Measurements from ENCODE around the gene WDR35.

Gene WDR35

DNA sequence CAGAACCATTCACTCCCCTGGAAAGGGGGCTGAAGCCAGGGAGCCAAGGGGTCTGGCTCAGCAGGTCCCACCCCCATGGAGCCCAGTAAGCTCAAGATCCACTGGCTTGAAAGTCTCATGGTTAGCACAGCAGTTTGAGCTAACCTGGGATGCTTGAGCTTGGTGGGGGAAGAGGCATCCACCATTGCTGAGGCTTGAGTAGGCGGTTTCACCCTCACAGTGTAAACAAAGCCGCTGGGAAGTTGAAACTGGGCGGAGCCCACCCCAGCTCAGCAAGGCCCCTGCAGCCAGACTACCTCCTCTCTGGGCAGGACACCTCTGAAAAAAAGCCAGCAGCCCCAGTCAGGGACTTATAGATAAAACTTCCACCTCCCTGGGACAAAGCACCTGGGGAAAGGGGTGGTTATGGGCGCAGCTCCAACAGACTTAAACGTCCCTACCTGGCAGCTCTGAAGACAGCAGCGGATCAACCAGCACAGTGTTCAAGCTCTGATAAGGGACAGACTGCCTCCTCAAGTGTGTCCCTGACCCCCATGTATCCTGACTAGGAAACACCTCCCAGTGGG lies 73.4 kb downstream of the WDR35 start:
- WGBS, 2 experiments: 79 to 80% methylated on average over 6 of the region's 6 CpGs
- Histone ChIP-seq H3K9me3 (ENCODE audit: control insufficient read depth, low read length) (no peaks in the 10 kb centered on the region), H3K4me3 (ENCODE audit: insufficient read depth, low read depth, low read length) (no peak overlapping the region), H3K36me3 (ENCODE audit: control insufficient read depth, insufficient read depth, low read length) (no peaks in the 10 kb centered on the region), H3K27me3 (ENCODE audit: control insufficient read depth, insufficient read depth, low read length, poor library complexity, severe bottlenecking) (no peaks in the 10 kb centered on the region), H3K4me1 (ENCODE audit: control insufficient read depth, insufficient read depth, low read length) (no peaks in the 10 kb centered on the region), H3K27ac (ENCODE audit: insufficient read depth, low read depth, low read length, poor library complexity, severe bottlenecking) (no peak overlapping the region)

GRCh38 chr2:19914266-19914975 lies 75.5 kb downstream of the WDR35 start:
- H3K27ac ChIP-seq (ENCODE audit: insufficient read depth, low read depth, low read length, poor library complexity, severe bottlenecking): no peak overlapping the region
- H3K4me3 ChIP-seq (ENCODE audit: insufficient read depth, low read depth, low read length): no peak overlapping the region
- no peaks in the 10 kb centered on the region for H3K4me1 ChIP-seq (ENCODE audit: control insufficient read depth, insufficient read depth, low read length)
- H3K27me3 ChIP-seq (ENCODE audit: control insufficient read depth, insufficient read depth, low read length, poor library complexity, severe bottlenecking): no peaks in the 10 kb centered on the region
- WGBS, 2 experiments: 87 to 94% methylated on average over 1 of the region's 1 CpG
- no peaks in the 10 kb centered on the region for H3K36me3 ChIP-seq (ENCODE audit: control insufficient read depth, insufficient read depth, low read length)
- H3K9me3 ChIP-seq (ENCODE audit: control insufficient read depth, low read length): no peaks in the 10 kb centered on the region

DNA sequence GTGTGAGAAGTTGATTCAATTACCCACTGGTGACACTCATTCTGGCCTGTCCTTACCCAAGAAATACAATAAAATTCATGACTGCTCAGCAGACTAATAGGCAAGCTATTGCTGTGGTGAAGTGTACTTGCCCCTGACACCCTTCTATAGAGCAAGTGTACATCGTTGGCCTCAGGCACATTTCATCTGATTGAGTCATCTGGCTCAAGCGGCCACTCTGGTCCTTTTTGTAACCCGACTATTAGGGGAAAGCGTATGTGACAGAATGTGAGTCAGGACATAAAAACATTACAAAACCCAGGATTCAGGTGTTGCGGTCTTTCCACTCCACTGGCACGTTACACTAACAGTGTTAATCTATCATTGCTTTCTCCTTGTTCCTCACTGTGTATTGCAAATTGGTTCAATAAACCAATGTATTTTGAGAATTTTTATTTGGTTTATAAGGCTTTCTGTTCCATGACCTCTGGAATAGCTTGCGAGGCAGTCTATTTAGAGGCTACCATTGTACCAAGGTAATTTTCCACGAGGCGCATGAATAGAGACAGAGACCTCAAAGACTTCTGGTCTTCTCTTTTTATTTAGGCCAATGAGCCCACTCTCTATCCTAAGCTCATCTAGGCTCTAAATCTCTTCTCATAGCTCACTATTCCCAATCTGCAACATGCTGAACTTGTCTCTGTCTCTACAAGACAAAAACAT lies 77.9 kb downstream of the WDR35 start:
- WGBS, 2 experiments: 95 to 97% methylated on average over 9 of the region's 9 CpGs
- H3K36me3 ChIP-seq (ENCODE audit: control insufficient read depth, insufficient read depth, low read length): no peaks in the 10 kb centered on the region
- no peak overlapping the region for H3K27ac ChIP-seq (ENCODE audit: insufficient read depth, low read depth, low read length, poor library complexity, severe bottlenecking)
- no peak overlapping the region for H3K4me3 ChIP-seq (ENCODE audit: insufficient read depth, low read depth, low read length)
- no peaks in the 10 kb centered on the region for H3K27me3 ChIP-seq (ENCODE audit: control insufficient read depth, insufficient read depth, low read length, poor library complexity, severe bottlenecking)
- H3K9me3 ChIP-seq (ENCODE audit: control insufficient read depth, low read length): no peaks in the 10 kb centered on the region
- no peaks in the 10 kb centered on the region for H3K4me1 ChIP-seq (ENCODE audit: control insufficient read depth, insufficient read depth, low read length)

GRCh38 chr2:19902216-19902740 lies 87.6 kb downstream of the WDR35 start:
- 7 to 12% methylated on average over 14 to 21 of the region's 21 CpGs for WGBS, 2 experiments
- peaks cover 9% of the 10 kb centered on the region for H3K4me1 ChIP-seq (ENCODE audit: control insufficient read depth, insufficient read depth, low read length)

DNA sequence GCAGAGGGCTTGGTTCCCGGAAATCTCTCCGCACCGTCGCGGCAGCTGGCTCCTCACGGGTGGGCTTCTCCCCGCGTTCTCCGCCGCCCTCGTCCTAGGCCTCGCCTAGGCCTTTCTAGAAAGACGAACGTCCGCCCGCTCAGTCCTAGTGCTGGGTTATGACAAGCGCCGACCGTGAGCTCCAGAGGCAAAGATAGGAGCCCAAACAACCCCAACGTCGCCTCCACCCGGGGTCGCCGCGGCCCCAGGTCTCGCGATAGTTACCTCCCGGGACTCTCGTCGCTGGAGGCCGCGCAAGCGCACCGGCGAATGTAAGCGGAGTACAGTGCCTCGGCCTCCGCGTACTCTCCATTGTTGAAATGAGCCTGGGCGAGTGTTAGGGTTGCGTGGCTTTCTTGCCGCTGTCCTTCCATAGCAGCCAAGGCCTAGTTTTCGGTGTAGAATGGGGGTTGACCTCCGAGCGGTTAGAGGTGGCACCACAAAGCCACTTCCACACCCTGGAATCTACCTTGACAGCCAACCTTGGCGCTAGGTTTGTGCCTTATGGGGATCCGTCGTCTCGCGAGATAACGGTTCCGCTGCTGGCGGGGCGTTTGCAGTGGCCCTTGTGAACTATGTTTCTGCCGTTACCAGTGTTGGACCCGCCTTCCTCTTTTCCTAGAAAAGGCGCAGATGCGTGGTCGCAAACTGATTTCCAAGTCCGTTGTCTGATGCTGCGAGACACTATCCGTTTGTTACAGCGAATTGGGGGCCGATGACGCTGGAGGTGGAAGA lies 88.3 kb downstream of the WDR35 start, which contains the start of gene TTC32:
TTC32 (minus strand) TSS at position 542 of the 774 bp plus-strand sequence; CDS start at position 413, 129 bp downstream.
- Histone ChIP-seq H3K9me3 (ENCODE audit: control insufficient read depth, low read length) (no peaks in the 10 kb centered on the region), H3K27me3 (ENCODE audit: control insufficient read depth, insufficient read depth, low read length, poor library complexity, severe bottlenecking) (no peaks in the 10 kb centered on the region), H3K4me1 (ENCODE audit: control insufficient read depth, insufficient read depth, low read length) (peaks cover 9% of the 10 kb centered on the region), H3K36me3 (ENCODE audit: control insufficient read depth, insufficient read depth, low read length) (no peaks in the 10 kb centered on the region), H3K4me3 (ENCODE audit: insufficient read depth, low read depth, low read length) (peak within 1 kb of the TSS; percentile 99), H3K27ac (ENCODE audit: insufficient read depth, low read depth, low read length, poor library complexity, severe bottlenecking) (peak within 1 kb of the TSS; percentile 96)
- 0 to 2% methylated on average over 65 of the region's 65 CpGs for WGBS, 2 experiments

More at GRCh38 chr2:19902216-19902740, 87.6 kb downstream of the WDR35 start:
- no peaks in the 10 kb centered on the region for H3K36me3 ChIP-seq (ENCODE audit: control insufficient read depth, insufficient read depth, low read length)
- peak overlapping the region; percentile 99 for H3K4me3 ChIP-seq (ENCODE audit: insufficient read depth, low read depth, low read length)
- H3K9me3 ChIP-seq (ENCODE audit: control insufficient read depth, low read length): no peaks in the 10 kb centered on the region
- no peaks in the 10 kb centered on the region for H3K27me3 ChIP-seq (ENCODE audit: control insufficient read depth, insufficient read depth, low read length, poor library complexity, severe bottlenecking)
- H3K27ac ChIP-seq (ENCODE audit: insufficient read depth, low read depth, low read length, poor library complexity, severe bottlenecking): peak overlapping the region; percentile 96

DNA sequence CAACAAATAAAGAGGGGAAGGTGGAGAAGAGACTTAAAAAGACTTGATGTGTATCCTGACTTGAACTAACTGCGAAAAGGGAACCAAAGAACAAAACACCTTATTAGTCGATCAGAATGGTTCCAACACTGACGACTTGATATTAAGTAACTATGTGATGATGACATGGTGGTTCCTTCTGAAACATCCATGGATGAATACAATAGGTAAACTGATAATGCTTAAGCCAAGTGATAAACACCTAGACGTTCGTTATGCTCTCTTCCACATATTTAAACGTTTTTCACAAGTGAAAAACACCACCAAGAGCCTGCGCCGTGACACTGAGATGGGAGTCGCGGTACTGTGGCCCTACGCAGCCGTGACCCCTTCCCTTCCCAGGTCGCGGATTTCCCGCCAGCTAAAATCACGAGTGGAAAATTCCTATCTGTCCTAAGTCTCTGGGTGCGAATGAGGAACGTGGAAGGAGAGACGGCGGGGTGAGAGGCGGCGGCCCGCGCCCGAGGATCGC lies 88.9 kb downstream of the WDR35 start:
- H3K4me3 ChIP-seq (ENCODE audit: insufficient read depth, low read depth, low read length): peak overlapping the region; percentile 99
- no peaks in the 10 kb centered on the region for H3K27me3 ChIP-seq (ENCODE audit: control insufficient read depth, insufficient read depth, low read length, poor library complexity, severe bottlenecking)
- no peaks in the 10 kb centered on the region for H3K36me3 ChIP-seq (ENCODE audit: control insufficient read depth, insufficient read depth, low read length)
- 3 to 4% methylated on average over 26 of the region's 26 CpGs for WGBS, 2 experiments
- peaks cover 9% of the 10 kb centered on the region for H3K4me1 ChIP-seq (ENCODE audit: control insufficient read depth, insufficient read depth, low read length)
- peak overlapping the region; percentile 96 for H3K27ac ChIP-seq (ENCODE audit: insufficient read depth, low read depth, low read length, poor library complexity, severe bottlenecking)
- no peaks in the 10 kb centered on the region for H3K9me3 ChIP-seq (ENCODE audit: control insufficient read depth, low read length)

DNA sequence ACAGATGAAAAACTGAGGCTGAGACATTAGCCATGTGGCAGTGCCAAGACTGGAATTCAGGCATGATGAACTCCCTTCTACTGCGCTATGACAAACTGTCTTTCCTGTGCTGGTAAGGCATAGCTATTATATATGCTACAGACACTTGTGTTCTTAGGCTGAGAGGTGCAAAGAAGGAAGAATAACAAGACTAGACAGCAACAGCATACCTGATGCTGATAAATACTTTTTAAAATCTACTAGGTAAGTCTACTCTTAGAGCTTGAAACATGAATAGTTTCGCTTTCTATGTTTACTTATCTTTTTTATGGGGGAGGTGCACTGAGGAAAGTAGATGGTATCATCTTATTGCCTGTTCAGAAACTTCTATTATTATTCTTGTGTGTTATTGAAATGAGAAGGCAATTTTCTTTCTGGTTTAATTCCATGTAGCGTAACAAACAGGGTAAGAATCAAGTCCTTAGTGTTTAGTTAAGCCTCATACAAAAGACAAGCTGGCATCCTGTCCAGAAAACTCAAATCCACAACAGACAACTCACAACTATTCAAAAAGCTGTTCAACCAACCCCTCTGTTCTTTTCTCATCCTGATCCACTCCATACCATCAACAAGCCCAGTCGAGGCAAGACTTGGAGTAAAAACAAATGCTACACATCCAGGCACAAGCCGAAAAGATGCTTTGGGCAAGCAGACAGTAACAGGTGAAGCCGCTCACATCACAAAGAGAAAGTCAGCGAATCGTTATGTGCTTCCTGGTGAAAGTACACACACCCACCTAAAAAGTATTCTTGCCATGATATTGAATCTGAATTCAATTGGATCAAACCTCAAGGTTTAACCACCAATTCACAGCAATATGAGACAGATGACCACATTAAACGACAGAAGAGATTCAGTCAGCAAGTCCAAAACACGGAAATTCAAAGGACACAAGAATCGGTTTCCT lies 89.6 kb downstream of the WDR35 start:
- Histone ChIP-seq H3K36me3 (ENCODE audit: control insufficient read depth, insufficient read depth, low read length) (no peaks in the 10 kb centered on the region), H3K4me1 (ENCODE audit: control insufficient read depth, insufficient read depth, low read length) (peaks cover 9% of the 10 kb centered on the region), H3K27ac (ENCODE audit: insufficient read depth, low read depth, low read length, poor library complexity, severe bottlenecking) (no peak overlapping the region), H3K4me3 (ENCODE audit: insufficient read depth, low read depth, low read length) (peak overlapping the region; percentile 99), H3K27me3 (ENCODE audit: control insufficient read depth, insufficient read depth, low read length, poor library complexity, severe bottlenecking) (no peaks in the 10 kb centered on the region), H3K9me3 (ENCODE audit: control insufficient read depth, low read length) (no peaks in the 10 kb centered on the region)
- WGBS, 2 experiments: 54 to 56% methylated on average over 11 of the region's 11 CpGs

- Histone ChIP-seq H3K27ac (ENCODE audit: insufficient read depth, low read depth, low read length, poor library complexity, severe bottlenecking) (no peak overlapping the region), H3K36me3 (ENCODE audit: control insufficient read depth, insufficient read depth, low read length) (no peaks in the 10 kb centered on the region), H3K27me3 (ENCODE audit: control insufficient read depth, insufficient read depth, low read length, poor library complexity, severe bottlenecking) (no peaks in the 10 kb centered on the region), H3K4me1 (ENCODE audit: control insufficient read depth, insufficient read depth, low read length) (peaks cover 9% of the 10 kb centered on the region), H3K9me3 (ENCODE audit: control insufficient read depth, low read length) (no peaks in the 10 kb centered on the region), H3K4me3 (ENCODE audit: insufficient read depth, low read depth, low read length) (no peak overlapping the region)
- WGBS, 2 experiments: 93 to 96% methylated on average over 7 of the region's 7 CpGs
Observed at GRCh38 chr2:19898592-19899329, 91.1 kb downstream of the WDR35 start.

Measured in ectodermal cell (in vitro differentiated cells).